ENCODE data around the gene AOPEP.
A peak's percentile ranks its signal among the peaks of the same experiment; 100 is the strongest.

AOPEP gene

DNA sequence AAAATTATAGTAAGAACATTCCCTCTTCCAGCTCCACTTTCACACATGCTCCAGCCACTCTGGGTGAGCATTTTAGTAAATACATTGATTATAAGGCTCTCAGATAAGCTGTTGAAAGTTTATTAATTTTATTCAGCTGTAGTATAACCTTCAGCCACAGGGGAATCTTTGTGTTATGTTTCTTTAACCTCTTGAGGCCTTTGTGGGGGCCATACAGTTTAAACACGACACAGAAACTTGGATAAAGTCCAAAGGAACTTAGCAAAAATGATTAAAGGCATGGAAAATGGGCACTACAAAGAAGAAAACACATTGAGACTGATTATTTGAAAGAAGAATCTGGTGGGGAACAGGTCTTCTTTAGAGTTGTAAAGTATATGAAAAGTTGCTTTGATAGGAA, 70.2 kb downstream of the AOPEP start:
- no peak overlapping the region for H3K4me3 Mint-ChIP-seq
- H3K27me3 Mint-ChIP-seq: no peaks in the 10 kb centered on the region
- no peak for DNase-seq
- peaks cover 1% of the 10 kb centered on the region for H3K36me3 Mint-ChIP-seq (ENCODE audit: insufficient read depth)
- no peak overlapping the region for H3K27ac Mint-ChIP-seq
- no peaks in the 10 kb centered on the region for H3K9me3 Mint-ChIP-seq
- no peak for ATAC-seq (replicated peaks)
- peaks cover 4% of the 10 kb centered on the region in 2 donors for H3K4me1 Mint-ChIP-seq (ENCODE audit: low read depth in 2 of 2)

DNA sequence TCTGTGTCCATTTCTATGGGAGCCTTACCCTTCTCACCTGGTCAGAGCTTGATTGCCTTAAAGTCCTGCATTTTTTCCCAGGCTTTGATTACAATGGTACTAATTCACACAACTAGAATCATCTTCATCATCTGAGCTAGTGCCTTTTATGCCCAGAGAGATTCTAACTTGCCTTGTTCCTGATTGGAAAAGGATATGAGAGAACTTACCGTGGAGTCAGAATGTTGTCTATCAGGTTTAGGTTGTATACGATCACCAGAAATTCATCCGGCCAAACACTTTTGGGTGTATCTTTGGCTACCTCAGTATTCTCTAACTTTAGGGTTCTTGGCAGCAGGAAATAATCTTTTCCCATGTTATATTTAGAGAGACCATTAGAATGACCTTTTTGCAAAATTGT, 71.7 kb downstream of the AOPEP start:
- DNase-seq: no peak
- H3K9me3 Mint-ChIP-seq: no peaks in the 10 kb centered on the region
- no peak overlapping the region for H3K27ac Mint-ChIP-seq
- ATAC-seq (replicated peaks): no peak
- H3K4me1 Mint-ChIP-seq (ENCODE audit: low read depth in 2 of 2): peaks cover 5 to 8% of the 10 kb centered on the region in 2 donors
- H3K27me3 Mint-ChIP-seq: no peaks in the 10 kb centered on the region
- no peaks in the 10 kb centered on the region for H3K36me3 Mint-ChIP-seq (ENCODE audit: insufficient read depth)
- no peak overlapping the region for H3K4me3 Mint-ChIP-seq

DNA sequence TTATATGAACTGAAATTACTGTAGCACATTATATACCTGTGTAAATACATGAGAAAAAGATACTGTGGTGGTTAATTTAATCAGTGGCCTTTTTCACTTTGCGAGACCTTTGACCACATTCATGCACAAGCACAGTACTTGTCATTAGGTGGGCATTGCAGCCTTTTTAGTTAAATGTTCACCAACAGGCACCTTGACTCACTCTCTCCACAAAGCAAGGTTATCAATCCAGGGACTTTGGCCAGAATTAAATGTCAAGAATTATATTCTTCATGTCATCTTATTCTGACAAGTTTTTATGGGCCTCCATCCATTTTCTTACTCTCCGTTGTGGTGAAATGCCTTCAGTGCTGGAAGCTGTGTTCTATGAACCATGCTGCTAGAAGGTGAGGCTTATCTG, 72.2 kb downstream of the AOPEP start:
- Mint-ChIP-seq H3K27me3 (no peaks in the 10 kb centered on the region), H3K4me3 (no peak overlapping the region), H3K27ac (no peak overlapping the region), H3K36me3 (ENCODE audit: insufficient read depth) (no peaks in the 10 kb centered on the region), H3K4me1 (ENCODE audit: low read depth in 2 of 2) (peaks cover 5 to 10% of the 10 kb centered on the region in 2 donors), H3K9me3 (no peaks in the 10 kb centered on the region)
- DNase-seq (no peak), ATAC-seq (replicated peaks) (no peak)

DNA sequence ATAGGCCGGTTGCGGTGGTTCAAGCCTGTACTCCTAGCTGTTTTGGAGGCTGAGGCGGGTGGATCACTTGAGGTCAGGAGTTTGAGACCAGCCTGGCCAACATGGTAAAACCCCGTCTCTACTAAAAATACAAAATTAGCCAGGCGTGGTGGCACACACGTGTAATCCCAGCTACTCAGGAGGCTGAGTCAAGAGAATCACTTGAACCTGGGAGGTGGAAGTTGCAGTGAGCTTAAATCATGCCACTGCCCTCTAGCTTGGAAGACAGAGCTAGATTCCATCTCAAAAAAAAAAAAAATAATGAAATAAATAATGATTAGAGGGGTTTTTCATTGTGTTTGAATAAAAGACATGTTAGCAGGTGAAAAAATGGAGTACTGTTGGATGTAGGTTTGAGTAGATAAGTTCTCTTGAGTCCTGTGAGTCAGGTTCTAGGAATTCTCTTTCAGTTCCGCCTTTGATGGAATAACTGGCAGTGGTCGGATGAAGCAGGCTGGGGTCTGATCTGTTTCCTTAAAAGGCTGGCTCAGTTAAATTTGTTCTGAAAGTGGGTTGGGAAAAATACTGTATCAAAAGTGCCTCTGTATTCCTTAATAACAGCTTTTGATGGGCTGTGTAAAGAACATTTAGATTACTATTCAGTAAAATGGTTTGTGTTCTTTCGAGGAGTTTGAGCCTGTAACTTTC, 73.2 kb downstream of the AOPEP start:
- H3K4me3 Mint-ChIP-seq: no peak overlapping the region
- no peak for DNase-seq
- ATAC-seq (replicated peaks): no peak
- no peak overlapping the region for H3K27ac Mint-ChIP-seq
- no peaks in the 10 kb centered on the region for H3K36me3 Mint-ChIP-seq (ENCODE audit: insufficient read depth)
- H3K27me3 Mint-ChIP-seq: no peaks in the 10 kb centered on the region
- H3K9me3 Mint-ChIP-seq: no peaks in the 10 kb centered on the region
- peaks cover 5 to 9% of the 10 kb centered on the region in 2 donors for H3K4me1 Mint-ChIP-seq (ENCODE audit: low read depth in 2 of 2)

DNA sequence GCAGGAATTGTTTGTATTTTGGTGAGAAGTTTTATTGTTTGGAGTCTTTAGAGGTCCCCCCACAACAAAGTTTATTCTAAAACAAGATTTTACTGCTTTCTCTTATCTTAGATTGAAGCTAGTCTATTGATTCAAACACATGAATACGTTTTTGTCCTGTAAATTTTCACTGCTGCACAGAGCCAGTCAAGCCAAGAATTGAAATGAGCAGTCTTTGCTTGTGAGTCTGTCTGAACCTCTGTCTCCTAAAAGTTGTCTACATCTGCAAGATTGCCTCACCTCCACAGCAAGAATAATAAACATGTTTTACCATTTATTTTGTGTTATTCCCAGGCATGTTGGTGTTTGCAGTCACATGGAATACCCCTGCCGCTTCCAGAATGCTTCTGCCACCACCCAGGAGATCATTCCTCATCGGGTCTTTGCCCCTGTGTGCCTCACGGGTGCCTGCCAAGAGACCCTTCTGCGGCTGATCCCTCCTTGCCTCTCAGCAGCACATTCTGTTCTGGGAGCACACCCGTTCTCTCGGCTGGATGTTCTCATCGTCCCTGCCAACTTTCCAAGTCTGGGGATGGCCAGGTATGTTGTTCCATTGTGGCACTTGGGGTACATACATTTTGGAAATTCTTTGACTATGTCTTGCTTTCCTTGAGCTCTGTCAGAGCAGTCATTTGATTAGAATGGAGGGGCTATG, 74.1 kb downstream of the AOPEP start:
- ATAC-seq (replicated peaks) (no peak), DNase-seq (no peak)
- H3K27me3 Mint-ChIP-seq: no peaks in the 10 kb centered on the region
- H3K36me3 Mint-ChIP-seq (ENCODE audit: insufficient read depth): no peaks in the 10 kb centered on the region
- H3K9me3 Mint-ChIP-seq: no peaks in the 10 kb centered on the region
- no peak overlapping the region for H3K27ac Mint-ChIP-seq
- peaks cover 5 to 9% of the 10 kb centered on the region in 2 donors for H3K4me1 Mint-ChIP-seq (ENCODE audit: low read depth in 2 of 2)
- no peak overlapping the region for H3K4me3 Mint-ChIP-seq

DNA sequence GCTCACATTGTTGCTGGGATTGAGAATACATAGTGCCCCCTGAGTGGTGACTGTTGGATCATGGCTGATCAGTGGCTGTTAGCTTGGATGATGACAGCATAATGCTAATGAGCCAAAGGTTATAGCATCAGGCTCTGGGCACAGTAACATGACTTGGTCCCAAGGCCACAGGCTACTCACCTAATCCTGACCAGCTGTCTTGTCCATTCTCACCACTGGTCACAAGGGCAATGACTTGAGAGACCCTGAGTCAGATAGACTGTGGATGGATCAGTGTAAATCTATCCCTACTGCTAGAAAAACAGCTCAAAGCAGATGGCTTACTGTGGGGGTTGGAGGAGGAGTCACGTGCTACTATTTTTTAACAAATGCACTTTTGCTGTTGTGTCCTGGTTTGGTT, 74.7 kb downstream of the AOPEP start:
- Mint-ChIP-seq H3K36me3 (ENCODE audit: insufficient read depth) (peaks cover under 1% of the 10 kb centered on the region), H3K4me1 (ENCODE audit: low read depth in 2 of 2) (peaks cover 5 to 9% of the 10 kb centered on the region in 2 donors), H3K27me3 (no peaks in the 10 kb centered on the region), H3K9me3 (no peaks in the 10 kb centered on the region), H3K4me3 (no peak overlapping the region), H3K27ac (peak overlapping the region in 1 of 2 donors; percentile 25)
- no peak for DNase-seq
- no peak for ATAC-seq (replicated peaks)

DNA sequence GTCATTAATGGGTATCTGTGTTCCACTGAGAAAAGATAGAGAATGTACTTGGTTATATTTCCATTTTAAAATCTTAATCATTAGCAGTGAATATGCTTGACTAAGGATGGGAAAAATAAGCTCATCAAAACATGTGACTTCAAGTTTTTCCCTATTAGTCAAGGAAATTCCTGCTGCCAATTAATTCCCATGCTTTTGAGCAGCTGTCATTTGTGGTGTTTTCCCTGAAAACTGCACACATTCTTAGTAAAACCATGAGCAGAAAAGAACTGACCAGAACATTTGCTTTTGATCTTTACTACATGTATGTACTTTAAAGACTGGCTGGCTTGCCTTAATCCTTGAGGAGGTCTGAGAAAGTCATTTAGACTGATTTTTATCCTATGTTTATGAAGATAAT, 75.2 kb downstream of the AOPEP start:
- Mint-ChIP-seq H3K27me3 (no peaks in the 10 kb centered on the region), H3K4me1 (ENCODE audit: low read depth in 2 of 2) (peaks cover 5 to 9% of the 10 kb centered on the region in 2 donors), H3K9me3 (no peaks in the 10 kb centered on the region), H3K36me3 (ENCODE audit: insufficient read depth) (peaks cover 5% of the 10 kb centered on the region), H3K27ac (peak overlapping the region in 1 of 2 donors; percentile 25), H3K4me3 (no peak overlapping the region)
- DNase-seq (no peak), ATAC-seq (replicated peaks) (no peak)

DNA sequence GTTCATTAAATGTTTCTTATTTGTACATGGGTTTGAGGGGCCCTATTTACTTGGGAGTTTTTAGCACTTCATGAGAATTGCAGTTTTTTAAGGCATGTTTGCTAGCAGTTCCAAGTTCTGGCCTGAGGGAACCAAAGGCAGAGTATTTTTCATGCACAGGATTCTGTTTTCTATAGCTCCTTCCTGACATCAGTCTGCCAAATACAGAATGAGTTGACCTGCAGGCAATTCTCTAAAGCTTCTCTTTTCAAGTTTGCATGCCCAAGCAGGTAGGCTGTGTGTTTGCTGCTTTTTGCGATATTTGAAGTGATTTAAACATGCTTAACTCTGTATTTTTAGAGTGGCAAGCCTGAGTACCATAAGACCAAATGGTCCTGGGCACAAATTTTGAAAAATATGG, 75.8 kb downstream of the AOPEP start:
- Mint-ChIP-seq H3K4me1 (ENCODE audit: low read depth in 2 of 2) (peaks cover 5 to 9% of the 10 kb centered on the region in 2 donors), H3K4me3 (no peak overlapping the region), H3K9me3 (no peaks in the 10 kb centered on the region), H3K27ac (peak overlapping the region in 1 of 2 donors; percentile 25), H3K27me3 (no peaks in the 10 kb centered on the region), H3K36me3 (ENCODE audit: insufficient read depth) (peaks cover 5% of the 10 kb centered on the region)
- ATAC-seq (replicated peaks) (no peak), DNase-seq (no peak)

DNA sequence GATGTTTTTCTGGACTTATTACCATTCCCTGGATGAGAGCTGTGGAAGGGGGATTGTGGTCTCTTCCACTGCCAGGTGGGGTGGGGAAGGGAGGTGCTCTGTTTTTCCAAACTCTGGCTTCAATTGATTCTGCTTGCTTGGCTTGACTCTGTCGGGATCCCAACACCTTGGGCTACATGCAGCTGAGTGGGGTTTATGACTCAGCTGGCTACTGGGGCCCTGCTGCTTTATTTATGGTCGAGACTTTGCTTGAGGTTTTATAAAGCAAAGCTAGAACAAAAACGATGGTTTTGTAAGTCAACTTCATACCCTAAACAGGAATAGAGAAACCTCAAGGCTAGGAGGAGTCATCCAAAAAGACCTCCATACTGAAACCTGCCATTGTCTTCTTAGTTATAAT, 76.3 kb downstream of the AOPEP start:
- Mint-ChIP-seq H3K4me1 (ENCODE audit: low read depth in 2 of 2) (peaks cover 5 to 9% of the 10 kb centered on the region in 2 donors), H3K27ac (no peak overlapping the region), H3K9me3 (no peaks in the 10 kb centered on the region), H3K4me3 (no peak overlapping the region), H3K27me3 (no peaks in the 10 kb centered on the region), H3K36me3 (ENCODE audit: insufficient read depth) (peaks cover 5% of the 10 kb centered on the region)
- DNase-seq (no peak), ATAC-seq (replicated peaks) (peak; percentile 31)

DNA sequence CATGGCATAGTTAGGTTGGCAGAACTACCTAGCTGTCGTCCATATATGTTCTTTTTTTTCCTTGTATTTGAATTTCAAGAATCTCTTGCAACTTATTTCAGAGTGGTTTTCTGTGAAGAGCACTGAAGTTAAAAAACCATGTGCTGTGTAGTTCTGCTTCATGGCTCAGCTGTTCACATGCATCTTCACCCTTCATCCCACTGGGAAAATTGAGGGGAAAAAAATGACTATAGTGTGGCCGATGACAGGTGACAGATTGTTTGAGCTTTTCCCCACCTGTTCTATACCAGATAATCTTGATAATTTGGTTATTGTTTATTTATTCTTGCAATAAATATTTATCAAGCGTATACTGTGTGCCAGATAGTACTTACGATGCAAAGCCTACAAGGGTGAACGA, 77.8 kb downstream of the AOPEP start:
- no peak overlapping the region for H3K4me3 Mint-ChIP-seq
- H3K4me1 Mint-ChIP-seq (ENCODE audit: low read depth in 2 of 2): peaks cover 5 to 9% of the 10 kb centered on the region in 2 donors
- H3K36me3 Mint-ChIP-seq (ENCODE audit: insufficient read depth): peaks cover 5% of the 10 kb centered on the region
- H3K9me3 Mint-ChIP-seq: no peaks in the 10 kb centered on the region
- DNase-seq (no peak), ATAC-seq (replicated peaks) (no peak)
- H3K27me3 Mint-ChIP-seq: no peaks in the 10 kb centered on the region
- no peak overlapping the region for H3K27ac Mint-ChIP-seq

DNA sequence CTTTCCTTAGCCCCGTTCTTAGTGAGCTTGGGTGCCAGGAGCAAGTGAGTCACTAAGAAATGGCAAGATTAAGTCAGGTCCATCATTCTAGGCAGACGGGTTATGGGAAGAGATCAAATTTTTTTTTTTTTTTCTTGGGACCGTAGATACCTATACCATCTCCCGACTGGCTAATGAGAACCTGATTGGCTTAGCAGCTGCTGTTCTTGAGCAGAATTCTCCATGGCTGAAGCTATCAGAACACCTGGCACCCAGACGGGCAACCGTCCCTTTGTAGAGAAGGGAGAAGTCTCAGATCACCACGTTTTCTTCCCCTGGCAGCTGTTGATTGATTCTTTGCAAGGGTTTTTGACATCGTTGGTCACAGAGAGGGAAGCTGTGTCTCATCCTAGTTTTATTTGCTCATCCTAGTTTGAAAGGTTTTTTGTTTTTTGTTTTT, 78.6 kb downstream of the AOPEP start:
- peaks cover 9% of the 10 kb centered on the region for H3K36me3 Mint-ChIP-seq (ENCODE audit: insufficient read depth)
- no peaks in the 10 kb centered on the region for H3K9me3 Mint-ChIP-seq
- no peak for DNase-seq
- peaks cover 5 to 9% of the 10 kb centered on the region in 2 donors for H3K4me1 Mint-ChIP-seq (ENCODE audit: low read depth in 2 of 2)
- no peak overlapping the region for H3K4me3 Mint-ChIP-seq
- no peak overlapping the region for H3K27ac Mint-ChIP-seq
- no peaks in the 10 kb centered on the region for H3K27me3 Mint-ChIP-seq
- ATAC-seq (replicated peaks): no peak

DNA sequence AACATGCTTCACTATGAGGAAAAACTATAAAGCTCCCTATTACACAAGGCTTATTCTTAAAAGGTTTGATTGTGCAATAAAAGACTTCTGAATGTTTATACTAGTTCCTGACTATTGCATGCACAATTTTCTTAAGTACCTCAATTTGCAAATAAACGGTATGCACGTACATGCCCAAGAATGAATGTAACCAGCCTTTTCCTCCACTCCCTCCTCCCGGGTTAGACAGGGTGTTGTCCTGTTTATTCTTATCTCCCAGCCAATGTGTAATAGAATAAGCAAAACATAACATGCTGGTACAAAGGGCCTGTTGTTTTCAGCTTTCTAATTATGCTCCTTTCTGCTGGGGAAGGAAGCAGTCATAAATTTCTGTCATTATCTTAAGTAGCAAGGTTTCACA, 79.1 kb downstream of the AOPEP start:
- ATAC-seq (replicated peaks) (no peak), DNase-seq (no peak)
- Mint-ChIP-seq H3K36me3 (ENCODE audit: insufficient read depth) (peaks cover 9% of the 10 kb centered on the region), H3K4me1 (ENCODE audit: low read depth in 2 of 2) (peaks cover 5 to 9% of the 10 kb centered on the region in 2 donors), H3K27me3 (no peaks in the 10 kb centered on the region), H3K9me3 (no peaks in the 10 kb centered on the region), H3K4me3 (no peak overlapping the region), H3K27ac (no peak overlapping the region)

DNA sequence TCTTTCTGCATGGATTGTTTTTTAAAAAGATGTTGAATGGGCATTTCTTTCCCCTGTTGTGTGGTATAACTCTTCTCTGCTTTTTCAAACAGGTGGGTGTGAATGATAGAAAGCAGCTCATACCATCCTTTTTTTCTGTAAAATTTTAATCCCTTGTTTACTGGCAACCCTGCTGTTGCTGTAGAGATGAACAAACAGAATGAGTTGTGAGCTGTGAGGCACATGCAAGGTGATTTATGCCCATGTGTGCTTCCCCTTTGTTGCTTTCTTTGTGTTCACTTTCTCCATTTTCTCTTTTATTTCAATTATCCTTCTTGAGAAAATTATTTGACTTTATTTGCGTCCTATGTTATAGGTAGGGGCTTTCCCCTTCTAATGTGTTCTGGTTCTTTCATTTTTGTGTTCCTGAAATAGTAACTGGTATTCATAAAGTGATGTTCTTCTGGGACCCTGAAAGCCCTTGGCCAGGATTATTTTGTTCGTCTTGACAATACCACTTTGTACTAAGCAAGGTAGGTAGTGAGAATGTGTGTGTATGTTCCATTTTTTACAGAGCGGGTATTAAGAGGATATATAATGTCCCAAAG, 79.9 kb downstream of the AOPEP start:
- ATAC-seq (replicated peaks): no peak
- Mint-ChIP-seq H3K27me3 (no peaks in the 10 kb centered on the region), H3K27ac (peak overlapping the region in 1 of 2 donors; percentile 30), H3K4me3 (no peak overlapping the region), H3K4me1 (ENCODE audit: low read depth in 2 of 2) (peaks cover 5 to 9% of the 10 kb centered on the region in 2 donors), H3K36me3 (ENCODE audit: insufficient read depth) (peaks cover 9% of the 10 kb centered on the region), H3K9me3 (no peaks in the 10 kb centered on the region)
- no peak for DNase-seq

DNA sequence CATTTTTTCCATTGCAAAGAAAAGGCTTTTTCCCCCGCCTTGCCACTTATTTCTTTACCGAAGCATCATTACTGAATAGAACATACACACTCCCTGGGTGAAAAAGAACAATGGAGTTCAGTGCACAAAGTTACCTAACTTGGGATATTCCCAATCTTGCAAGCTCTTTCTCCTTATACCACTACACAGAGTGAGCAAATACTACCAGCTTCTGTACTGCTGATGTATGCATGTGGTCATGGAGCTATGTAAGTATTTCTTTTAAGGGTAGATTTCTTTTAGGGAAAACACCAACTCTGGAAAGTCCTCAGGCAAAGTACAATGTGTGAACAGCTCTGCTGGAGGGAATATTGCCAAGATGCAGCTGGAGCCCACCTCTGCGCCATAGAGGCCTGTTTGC, 81.1 kb downstream of the AOPEP start:
- H3K36me3 Mint-ChIP-seq (ENCODE audit: insufficient read depth): peaks cover 9% of the 10 kb centered on the region
- DNase-seq: no peak

More for the DNA sequence above, 81.1 kb downstream of the AOPEP start:
- H3K9me3 Mint-ChIP-seq: no peaks in the 10 kb centered on the region
- H3K4me1 Mint-ChIP-seq (ENCODE audit: low read depth in 2 of 2): peaks cover 2 to 9% of the 10 kb centered on the region in 2 donors
- no peak for ATAC-seq (replicated peaks)
- peak overlapping the region in 1 of 2 donors; percentile 33 for H3K27ac Mint-ChIP-seq
- no peak overlapping the region for H3K4me3 Mint-ChIP-seq
- H3K27me3 Mint-ChIP-seq: no peaks in the 10 kb centered on the region

Data from effector memory CD8-positive, alpha-beta T cell (primary cell).